Left renal cortex interstitium (tissue), 4 donors: ENCODE data around the gene MYO10. TPM values are rescaled to one million over a fixed set of nuclear protein-coding genes. Genes with fewer than 3 reads are reported as not detected.
"Not testable (repeated sequence)": the region's sequence is repeated elsewhere in the genome, so short reads cannot be mapped to it uniquely, and the experiment has no call there.

Experiments
- DNase-seq, 4 donors: peaks; one replicate each; pipeline ENCODE4 v3.0.0-alpha.2; 2013; ENCODE audit warnings: low read depth in 4 of 4, low spot score in 2 of 4, missing footprints in 1 of 4
- polyA plus RNA-seq, 4 donors: library from polyadenylated mRNA; unstranded; fragments of 120-200 nt; gene quantifications; one replicate each; pipeline ENCODE4 v1.2.1, GENCODE V29; 2013; ENCODE audit not compliant: insufficient read length in 4 of 4

Gene MYO10
- polyA plus RNA-seq, 4 donors, result 36.5 to 45.4 (median 42.2) TPM

DNA sequence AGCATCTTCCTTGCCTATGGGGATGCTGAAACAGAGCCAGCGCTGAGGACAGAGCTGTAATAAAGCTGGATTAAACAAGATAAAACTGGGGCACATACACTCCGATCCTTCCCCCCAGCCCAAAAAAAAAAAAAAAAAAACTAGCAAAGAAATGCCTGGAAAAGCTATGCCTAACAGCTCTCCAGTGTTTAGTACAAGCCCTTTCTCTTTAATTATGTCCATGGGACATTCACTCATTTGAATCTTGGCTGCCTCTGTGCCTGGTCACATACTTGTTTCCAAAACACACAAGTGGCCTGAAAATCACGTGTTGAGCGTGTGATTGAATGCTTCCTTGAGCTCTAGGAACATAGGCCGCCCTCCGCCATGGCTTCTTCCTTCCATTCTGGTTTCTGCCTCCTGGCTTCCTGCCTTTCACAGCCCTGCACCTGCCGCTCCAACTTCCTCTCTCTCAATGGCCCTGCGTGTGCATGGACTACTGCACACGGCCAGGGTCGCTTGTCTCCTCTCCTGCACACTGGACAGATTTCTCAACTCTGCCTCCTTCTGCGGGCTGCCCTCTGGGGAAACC, 208.2 kb downstream of the MYO10 start:
- DNase-seq, result no peak

DNA sequence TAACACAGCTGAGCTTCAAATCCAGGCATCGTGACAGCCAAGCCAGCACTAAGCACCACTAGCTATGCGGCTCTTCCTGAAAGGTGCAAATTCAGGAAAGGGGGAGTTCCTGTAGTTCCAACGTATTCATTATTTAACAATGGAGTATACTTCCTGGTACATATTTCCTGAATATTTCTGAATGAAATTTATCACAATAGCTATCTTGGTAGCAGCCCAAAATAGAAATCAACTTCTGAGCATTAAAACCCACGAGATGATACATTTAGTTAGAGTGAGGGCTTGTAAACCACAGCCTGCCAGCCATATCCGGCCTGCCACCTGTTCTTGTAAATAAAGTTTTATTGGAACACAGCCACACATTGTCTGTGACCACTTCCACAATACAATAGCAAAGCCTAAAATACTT, 209.5 kb downstream of the MYO10 start:
- DNase-seq, result no peak

DNA sequence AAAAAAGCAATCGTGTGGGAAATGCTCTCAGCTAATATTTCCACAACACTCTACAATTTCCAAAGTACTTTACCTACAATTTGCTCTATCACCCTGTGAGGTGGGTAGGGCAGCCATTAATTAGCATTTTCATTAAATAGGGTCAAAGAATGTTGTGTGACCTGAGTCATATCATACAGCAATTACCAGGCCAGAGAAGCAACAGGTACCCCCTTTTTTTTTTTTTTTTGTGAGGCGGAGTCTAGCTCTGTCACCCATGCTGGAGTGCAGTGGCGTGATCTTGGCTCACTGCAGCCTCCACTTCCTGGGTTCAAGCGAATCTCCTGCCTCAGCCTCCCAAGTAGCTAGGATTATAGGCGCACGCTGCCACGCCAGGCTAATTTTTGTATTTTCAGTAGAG, 210.5 kb downstream of the MYO10 start:
- DNase-seq, result no peak

DNA sequence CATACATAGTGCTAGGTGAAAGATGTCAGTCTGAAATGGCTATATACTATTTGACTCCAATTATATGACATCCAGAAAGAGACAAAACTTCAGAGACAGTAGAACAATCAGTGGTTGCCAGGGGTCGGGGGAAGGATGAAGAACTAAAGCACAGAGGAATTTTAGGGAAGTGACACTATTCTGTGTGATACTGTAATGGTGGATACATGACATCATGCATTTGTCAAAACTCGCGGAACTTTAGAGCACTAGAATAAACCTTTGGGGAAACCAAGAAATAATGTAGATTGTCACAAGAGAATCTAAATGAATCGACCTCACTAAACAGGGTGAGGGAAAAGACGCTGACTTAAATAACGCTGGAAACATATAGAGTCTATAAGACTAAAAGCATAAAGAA, 212.3 kb downstream of the MYO10 start:
- no peak for DNase-seq

DNA sequence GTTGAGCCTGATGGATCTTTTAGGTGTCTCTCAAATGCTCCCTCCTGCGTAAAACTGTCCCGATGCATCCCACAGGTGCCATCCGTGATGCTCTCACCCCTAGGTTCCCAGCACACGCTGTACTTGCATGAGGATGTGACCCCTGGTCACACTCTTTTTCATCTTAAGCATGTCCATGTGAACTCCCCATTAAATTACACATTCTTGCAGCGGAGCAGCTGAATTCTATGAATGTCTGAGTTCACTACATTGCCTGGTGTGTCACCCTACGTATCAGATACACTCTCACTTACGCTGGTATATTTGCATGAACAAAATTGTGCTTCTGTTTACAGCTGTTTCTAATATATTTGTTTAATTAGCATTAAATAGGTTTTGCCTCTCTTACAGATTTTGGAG, 214.0 kb downstream of the MYO10 start:
- no peak for DNase-seq

DNA sequence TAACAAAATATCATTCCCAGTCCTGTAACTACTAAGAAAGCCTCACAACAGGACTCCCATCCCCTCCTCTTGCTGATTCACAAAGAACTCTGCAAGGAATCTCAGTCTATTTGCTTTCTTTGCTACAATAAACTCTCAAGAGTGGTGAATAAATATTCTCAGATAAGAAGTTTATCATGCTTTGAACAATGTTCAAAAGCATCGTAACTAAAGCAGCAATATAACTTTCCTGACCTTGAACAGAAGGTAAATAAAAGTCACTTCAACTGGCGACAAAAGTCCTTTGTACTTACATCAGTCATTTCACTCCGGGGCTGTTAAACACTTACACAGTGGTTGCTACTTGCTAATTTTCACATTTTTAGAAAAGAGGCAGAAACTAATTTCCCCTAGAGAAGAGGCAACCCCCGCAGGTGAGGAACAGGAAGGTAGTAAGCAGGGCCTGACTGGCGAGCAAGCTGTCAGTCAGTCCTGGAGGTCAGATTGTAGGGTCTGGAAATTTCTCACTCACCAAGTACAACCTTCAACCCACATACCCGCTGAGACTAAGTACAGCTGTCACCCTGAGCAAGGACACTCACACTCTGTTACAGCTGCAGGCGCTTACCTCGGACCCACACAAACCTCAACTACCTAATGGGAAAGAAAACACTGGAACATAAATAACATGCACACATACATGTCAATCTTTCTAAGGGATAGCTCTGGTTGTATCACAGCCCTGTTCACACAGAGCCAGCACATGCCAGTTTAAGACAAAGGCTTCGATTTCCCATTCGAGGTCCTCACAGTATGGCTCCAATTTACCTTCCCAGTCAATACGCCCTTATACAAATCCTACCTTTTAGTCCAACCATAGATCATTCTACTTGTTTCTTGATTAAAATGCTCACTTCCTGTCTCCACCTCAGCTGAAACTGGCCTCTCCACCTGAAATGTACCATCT, 214.7 kb downstream of the MYO10 start:
- no peak for DNase-seq

DNA sequence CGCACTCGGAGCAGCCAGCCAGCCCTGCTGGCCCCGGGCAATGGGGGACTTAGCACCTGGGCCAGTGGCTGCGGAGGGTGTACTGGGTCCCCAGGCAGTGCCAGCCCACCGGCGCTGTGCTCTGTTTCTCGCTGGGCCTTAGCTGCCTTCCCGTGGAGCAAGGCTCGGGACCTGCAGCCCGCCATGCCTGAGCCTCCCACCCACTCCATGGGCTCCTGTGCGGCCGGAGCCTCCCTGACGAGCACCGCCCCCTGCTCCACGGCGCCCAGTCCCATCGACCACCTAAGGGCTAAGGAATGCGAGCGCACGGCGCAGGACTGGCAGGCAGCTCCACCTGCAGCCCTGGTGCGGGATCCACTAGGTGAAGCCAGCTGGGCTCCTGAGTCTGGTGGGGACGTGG, 218.1 kb downstream of the MYO10 start:
- not testable (repeated sequence) for DNase-seq

DNA sequence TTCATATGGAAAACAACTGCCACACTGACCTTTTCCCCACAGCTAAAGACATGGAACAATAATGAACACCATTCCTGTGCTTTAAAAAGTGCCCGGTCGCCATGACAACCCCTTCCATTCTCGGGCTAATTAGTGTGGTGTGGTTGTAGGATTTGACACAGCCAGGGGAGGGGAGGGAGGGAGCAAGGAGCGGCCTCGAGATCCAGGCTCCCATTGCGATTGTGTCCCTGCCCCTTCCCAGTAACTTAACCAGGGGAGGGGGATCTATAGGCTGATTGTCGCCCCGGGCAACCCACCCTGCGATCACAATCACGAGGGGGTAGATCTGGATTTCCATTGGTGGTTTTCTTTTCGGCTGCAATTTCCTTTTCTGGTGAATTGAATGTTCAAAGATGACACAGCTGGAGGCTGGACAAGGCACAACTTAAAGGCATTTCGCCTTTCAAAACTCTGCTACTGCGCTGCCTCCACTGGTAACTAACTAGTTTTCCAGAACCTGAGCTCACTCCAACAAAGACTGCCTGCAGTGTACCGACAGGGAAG, 222.6 kb downstream of the MYO10 start:
- DNase-seq, result no peak

DNA sequence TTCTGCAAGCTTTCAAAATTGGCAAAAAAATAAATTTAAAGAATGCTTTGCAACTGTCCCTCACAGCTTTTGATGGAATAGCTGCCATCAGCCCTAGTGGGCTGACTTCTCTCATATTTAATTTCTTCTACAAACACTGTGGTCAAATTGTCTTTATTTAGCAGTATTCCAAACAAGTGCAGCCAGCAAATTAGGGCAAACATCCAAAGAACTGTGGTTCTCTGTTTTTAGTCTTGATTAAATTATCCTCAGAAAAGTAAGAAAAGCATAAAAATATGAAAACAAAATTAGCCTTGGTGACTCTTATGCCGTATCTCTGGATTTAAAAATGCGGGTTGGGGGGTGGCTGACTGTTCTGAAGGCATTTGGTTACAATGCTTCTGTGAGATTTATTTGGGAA, 223.5 kb downstream of the MYO10 start:
- no peak for DNase-seq

DNA sequence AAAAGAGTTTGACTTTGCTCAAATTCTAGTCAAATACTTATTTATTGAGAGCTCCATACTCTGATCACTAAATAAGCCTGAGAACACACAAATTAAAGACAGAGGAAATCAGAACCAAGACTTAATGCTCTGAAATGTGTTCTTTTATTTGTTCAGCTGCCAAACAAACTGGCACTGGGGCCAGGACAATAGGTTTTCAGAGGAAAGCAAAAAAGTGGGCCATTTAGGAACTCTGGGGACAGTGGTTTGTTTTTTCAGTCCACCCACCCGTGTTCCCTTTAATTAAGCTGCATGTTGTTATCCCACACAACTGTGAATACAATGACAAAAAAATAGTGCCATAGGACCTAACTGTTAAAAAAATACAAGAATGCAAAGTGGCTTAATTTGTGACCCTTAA, 223.9 kb downstream of the MYO10 start:
- DNase-seq, result no peak

DNA sequence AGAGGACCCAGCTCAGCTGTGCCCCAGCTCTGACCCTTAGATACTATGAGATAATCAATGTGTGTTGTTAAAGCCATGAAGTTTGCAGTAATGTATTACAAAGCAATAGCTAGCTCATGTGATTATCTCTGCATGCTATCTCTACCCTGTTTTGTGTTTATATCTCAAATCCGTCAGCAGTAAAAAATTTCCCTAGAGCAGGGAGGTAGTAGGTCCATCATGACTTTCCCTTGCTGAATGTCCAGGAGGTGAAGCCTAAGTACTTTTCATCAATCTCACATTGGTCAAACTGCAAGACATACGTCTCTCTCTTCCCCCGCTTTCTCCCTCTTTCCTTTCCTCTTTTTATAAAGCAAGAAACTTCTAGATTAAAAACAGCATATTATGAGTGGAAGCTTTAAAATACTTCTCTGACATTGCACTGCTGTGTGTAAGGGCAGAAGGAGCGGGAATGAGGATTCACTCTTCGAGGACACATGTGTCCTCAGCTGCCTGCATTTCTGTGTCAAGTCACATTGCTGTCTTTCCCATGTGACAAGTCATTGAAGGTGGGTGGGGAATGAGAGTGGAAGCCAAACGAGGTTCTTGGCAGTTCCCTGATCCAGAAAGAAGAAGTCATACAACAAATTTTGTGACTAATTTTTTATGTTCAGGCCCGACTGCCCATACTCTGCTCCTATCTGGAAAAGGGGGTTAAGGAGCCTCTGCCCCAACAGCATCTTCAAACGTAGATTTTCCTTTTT, 226.2 kb downstream of the MYO10 start:
- DNase-seq, result no peak

DNA sequence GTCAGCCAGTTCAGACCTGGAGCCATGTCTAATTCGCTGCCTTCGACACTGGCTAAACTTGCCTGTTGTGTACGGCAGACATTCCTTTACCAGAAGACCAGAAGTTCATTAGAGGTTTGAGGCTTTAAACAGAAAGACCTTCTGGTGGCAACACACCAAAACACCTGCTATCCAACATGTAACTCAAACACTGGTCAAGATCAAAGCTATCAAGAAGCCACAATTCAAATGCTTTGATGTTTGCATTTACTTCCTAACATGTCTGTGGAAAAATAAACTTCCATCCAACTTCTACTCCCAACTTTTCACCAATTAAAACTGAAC, 228.3 kb downstream of the MYO10 start:
- no peak for DNase-seq

DNA sequence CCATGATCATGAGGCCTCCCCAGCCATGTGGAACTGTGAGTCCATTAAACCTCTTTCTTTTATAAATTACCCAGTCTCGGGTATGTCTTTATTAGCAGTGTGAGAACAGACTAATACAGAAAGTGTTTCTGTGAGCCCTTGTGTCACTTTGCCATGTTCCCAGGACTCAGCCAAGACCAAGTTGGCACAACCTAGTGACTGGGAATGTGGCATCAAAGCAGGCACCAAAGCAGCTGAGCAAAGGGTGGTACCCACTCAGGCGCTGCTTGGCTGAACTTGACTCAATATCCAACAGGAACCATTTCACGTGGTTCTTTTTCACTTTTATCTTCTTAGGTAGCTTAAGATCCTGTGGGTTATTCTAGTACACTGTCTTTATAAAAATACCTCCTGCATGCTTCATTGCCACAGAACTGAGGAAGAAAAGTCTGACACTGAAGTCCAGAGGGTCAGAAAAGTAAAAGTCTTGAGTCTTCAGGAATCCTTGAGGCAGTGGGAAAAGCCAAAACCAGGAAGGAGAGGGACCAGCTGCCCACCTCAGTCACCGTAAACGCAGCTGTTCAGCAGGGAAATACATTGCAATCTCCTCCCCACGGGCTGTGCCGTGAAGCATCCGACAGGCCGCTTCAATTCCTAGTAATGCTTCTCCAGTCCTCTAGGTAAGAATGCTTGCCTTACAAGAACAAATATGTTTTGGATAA, 228.8 kb downstream of the MYO10 start:
- DNase-seq, result no peak

DNA sequence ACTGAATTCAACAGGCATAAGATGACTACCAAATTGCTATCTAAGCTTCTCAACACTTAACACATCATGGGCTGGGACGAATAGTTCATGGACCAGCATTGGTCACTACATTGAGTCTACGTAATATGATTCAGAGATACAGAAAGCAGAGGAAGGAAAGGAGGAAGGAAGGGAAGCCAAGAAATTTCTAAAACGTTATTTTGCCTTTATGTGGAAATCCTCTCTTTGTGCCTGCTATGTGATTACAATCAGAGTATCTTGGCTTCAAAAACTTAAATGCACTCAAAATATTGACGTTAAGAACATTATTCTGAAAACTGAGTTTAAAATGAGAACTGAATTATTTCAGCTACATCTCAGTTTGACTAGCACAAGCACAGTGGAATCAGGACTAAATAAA, 231.1 kb downstream of the MYO10 start:
- DNase-seq, result no peak

DNA sequence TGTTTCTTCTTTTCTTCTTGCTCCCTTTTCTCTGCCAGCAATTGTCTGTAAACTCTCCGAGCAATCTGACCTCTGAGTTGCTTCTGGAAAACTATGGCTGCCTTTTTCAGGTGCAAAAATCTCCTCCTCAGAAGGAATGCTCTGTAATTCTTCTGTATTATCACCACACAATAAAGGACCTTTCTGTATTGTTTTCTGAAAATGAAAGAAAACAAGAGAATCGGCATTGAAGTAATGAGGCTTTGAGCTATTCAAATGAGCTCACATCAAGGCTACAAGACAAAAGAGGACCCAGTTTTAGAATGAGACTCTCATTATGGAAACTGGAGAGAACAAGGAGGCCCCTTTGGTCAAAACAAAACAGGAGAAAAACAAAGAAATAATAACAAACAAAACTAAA, 233.1 kb downstream of the MYO10 start:
- no peak for DNase-seq

DNA sequence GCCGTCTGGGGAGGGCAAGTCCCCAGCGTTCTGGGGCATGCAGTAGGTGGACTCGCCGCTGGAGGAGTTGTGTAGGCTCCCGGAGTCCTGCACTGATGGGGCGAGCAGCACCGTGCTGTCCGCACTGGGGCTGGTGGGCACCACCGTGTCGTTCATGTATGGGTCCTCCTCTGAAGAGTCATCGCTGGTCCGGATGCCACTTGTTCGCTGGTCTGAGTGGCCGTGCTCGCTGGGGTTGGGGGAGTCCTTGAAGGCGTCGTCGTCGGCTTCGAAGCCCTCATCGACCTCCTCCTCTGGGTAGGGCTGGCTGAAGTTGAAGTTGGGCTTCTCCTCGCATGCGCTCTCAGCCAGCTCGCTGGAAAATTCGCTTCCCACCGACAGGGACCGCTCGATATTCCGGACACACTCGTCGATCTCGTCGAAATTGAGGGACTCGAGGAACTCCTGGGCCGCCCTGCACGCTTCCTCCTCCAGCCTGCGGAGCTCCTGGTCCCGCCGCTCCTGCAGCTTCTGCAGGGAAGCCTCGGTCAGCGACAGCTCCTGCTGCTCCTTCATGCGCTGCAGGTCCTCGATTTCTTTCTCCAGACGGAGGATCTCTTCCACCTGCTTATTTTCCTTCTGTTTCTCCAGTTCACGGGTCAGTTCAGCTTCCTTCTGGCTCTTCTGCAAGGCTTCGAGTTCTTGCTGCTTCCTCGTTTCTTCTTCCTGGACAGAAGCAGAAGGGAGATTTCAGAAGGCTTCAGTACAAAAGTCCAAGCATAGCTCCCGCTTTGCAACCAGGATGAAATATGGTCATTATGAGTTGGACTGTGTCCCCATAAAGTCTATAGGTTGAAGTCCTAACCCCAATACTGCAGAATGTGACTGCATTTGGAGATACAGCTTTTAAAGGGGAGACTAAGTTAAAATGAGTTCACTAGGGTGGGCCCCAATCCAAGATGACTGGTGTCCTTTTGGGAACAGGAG, 234.7 kb downstream of the MYO10 start:
- DNase-seq, result no peak

DNA sequence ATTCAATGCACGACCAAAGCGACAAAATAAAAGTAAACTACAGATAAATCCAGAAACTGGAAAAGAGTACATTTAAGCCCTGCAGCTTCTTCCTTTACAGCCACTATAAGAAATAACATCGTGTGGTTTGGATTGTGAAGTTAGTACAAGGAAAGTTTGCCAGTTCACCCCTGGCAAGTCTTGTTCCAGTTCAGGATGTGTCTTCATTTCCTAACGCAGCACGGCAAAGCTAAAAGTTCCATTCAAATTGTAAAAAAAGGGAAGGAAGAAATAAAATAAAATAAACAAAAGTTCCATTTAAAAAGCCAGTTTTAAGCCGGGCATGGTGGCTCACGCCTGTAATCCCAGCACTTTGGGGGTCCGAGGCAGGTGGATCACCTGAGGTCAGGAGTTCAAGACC, 236.0 kb downstream of the MYO10 start:
- no peak for DNase-seq

DNA sequence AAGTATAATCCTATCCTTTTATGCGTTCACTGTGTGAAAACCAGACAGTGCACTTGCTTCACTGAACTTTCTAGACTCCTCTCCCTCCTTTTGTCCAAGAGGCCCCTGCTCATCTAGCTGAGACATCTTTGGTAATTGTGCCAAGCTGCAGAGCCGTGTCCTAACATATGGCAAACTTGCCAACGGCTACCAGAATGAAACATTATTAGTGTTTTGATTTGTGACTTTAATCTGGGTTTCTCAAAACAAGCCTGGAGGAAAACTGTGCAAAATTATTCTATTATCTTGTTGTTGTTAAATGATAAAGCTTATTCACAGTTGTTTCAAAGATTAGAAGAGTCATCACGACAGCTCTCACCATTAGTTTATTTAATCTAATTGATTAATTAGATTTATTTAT, 240.3 kb downstream of the MYO10 start:
- no peak for DNase-seq

DNA sequence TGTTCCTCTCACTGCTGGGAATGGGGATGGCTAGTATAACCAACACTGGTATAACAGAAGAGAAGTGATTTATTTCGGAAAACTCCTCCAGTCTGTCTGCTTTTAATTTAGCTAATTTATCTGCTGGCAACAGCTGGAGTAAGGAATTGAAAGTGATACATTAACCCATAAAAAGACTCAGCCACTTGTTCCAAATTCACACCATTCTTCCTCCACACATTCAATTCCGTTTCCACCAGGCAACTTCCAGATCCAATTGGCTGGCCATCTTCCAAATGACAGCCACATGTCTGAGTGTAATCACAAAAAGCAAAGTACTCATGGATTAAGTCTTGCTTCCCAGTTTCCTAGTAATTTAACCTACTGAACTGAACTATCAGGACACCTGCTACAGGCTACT, 242.2 kb downstream of the MYO10 start:
- DNase-seq, result no peak

DNA sequence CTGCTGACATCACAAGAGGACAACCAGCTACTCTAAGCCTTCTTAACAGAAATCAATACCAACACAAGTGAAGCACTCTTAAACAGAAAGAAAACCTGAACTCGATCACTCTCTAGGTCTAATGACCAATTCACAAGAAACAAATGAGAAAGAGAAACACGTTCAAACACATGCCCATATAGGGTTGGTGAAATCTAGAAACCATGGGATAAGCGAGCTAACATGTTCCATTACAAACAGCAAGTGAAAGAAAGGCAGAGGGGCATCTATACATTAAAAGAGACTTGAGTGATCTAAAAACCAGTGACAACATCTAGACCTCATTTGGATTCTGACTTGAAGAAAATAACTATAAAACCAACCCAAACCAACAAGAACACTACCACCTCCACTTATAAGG, 244.4 kb downstream of the MYO10 start:
- no peak for DNase-seq
